Fibroblast of peridontal ligament (primary cell): ENCODE results near the gene UNC119B.

Experiments
- DNase-seq: peaks from one replicate; pipeline ENCODE4 v3.0.0-alpha.2; 2010; ENCODE audit errors: extremely low read depth

The UNC119B gene

GRCh38 chr12:120764816-120765215 is 54.6 kb downstream of the UNC119B start:
- DNase-seq = no peak

GRCh38 chr12:120766566-120766965 is 56.3 kb downstream of the UNC119B start:
- DNase-seq = no peak

GRCh38 chr12:120767071-120768024 is 57.1 kb downstream of the UNC119B start:
- no peak for DNase-seq

- no peak for DNase-seq
Observed at GRCh38 chr12:120771097-120771496, 60.8 kb downstream of the UNC119B start.
